Measurements from ENCODE around the gene PDSS2. TPM values are rescaled to one million over a fixed set of nuclear protein-coding genes. Genes with fewer than 3 reads are reported as not detected.
"Not testable (repeated sequence)": the region's sequence is repeated elsewhere in the genome, so short reads cannot be mapped to it uniquely, and the experiment has no call there.

Gene PDSS2
- polyA plus RNA-seq, 1 of the 3 experiments (the other 2 are of a cell fraction), result 5.6 TPM

- Histone ChIP-seq H3K27ac (ENCODE audit: low read depth in 2 of 2, low read length in 1 of 2) (peak overlapping the region in 1 of 2 experiments; percentile 26; a peak in 1 of 4 replicates), H4K20me1 (ENCODE audit: insufficient read depth) (no peaks in the 10 kb centered on the region), H2AFZ (ENCODE audit: low read depth) (no peak overlapping the region), H3K79me2 (ENCODE audit: insufficient read depth) (no peaks in the 10 kb centered on the region), H3K9me3 (no peaks in the 10 kb centered on the region), H3K4me2 (no peak overlapping the region), H3K9ac (no peak overlapping the region), H3K9me2 (no peaks in the 10 kb centered on the region), H3K36me3 (replicated peaks in 1 of 2; ENCODE audit: control insufficient read depth in 1 of 2, insufficient read depth in 2 of 2, low read length in 1 of 2) (no peaks in the 10 kb centered on the region), H3K4me3 (ENCODE audit: low read depth in 2 of 2, low read length in 1 of 2) (no peak overlapping the region), H3K4me1 (ENCODE audit: control insufficient read depth in 1 of 2, insufficient read depth in 2 of 2, low read depth in 1 of 2, low read length in 1 of 2) (peaks cover 0 to 10% of the 10 kb centered on the region in 2 experiments; a peak in 2 of 4 replicates), H3F3A (replicated peaks; ENCODE audit: insufficient read depth) (no peaks in the 10 kb centered on the region), H3K27me3 (ENCODE audit: insufficient read depth) (no peaks in the 10 kb centered on the region)
- ChIA-PET CTCF (interaction anchor here (0.6 to 2.4 kb wide), 4 partner anchors 25 to 556 kb away, joined by 3 to 19 read pairs (median 4); no protein-coding TSS in a partner anchor), POLR2A (no interaction called here)
- DNase-seq, result peak; percentile 69
- WGBS (ENCODE audit: low lambda C conversion rate), result 36% methylated on average over 6 of the region's 6 CpGs
- TF ChIP-seq TCF12 (IDR thresholded peaks at IDR 0.05) (peak; percentile 30), SMC3 (IDR thresholded peaks at IDR 0.05; ENCODE audit: low read depth, low read length) (no peak), EP300 (IDR thresholded peaks at IDR 0.05; ENCODE audit: borderline replicate concordance in 1 of 2, low read depth in 1 of 2, low read length in 1 of 2) (peak in 1 of 2 experiments; percentile 66; a peak in 2 of 4 replicates), NFIC (IDR thresholded peaks at IDR 0.05; ENCODE audit: borderline replicate concordance) (no peak), CHD2 (IDR thresholded peaks at IDR 0.05; ENCODE audit: low read length, partially characterized antibody) (peak; percentile 19), IRF3 (IDR thresholded peaks at IDR 0.05; ENCODE audit: low read depth, low read length) (no peak), POLR2AphosphoS5 (IDR thresholded peaks at IDR 0.05; ENCODE audit: low read depth, low read length) (no peak), GATA2 (CRISPR knock-in tag; IDR thresholded peaks at IDR 0.05) (peak; percentile 76), MEF2A (IDR thresholded peaks at IDR 0.05; ENCODE audit: borderline replicate concordance, low read depth) (no peak), USF2 (IDR thresholded peaks at IDR 0.05; ENCODE audit: borderline replicate concordance, low read depth, low read length) (no peak), JUND (IDR thresholded peaks at IDR 0.05) (no peak), RCOR1 (IDR thresholded peaks at IDR 0.05; ENCODE audit: low read length) (peak; percentile 86), USF1 (IDR thresholded peaks at IDR 0.05; ENCODE audit: borderline replicate concordance, low read depth) (no peak), FOXJ3 (CRISPR knock-in tag; IDR thresholded peaks at IDR 0.05) (no peak; the same call in 1 of the 2 replicates)
Observed at GRCh38 chr6:107292715-107293271, 166.6 kb downstream of the PDSS2 start.

- no peak overlapping the region for H3K9ac ChIP-seq
- H3K4me3 ChIP-seq (ENCODE audit: low read depth in 2 of 2, low read length in 1 of 2), result no peak overlapping the region
- no peak overlapping the region for H2AFZ ChIP-seq (ENCODE audit: low read depth)
- 92% methylated on average over 3 of the region's 3 CpGs for WGBS (ENCODE audit: low lambda C conversion rate)
- no peaks in the 10 kb centered on the region for H3K36me3 ChIP-seq (replicated peaks in 1 of 2; ENCODE audit: control insufficient read depth in 1 of 2, insufficient read depth in 2 of 2, low read length in 1 of 2)
- H3F3A ChIP-seq (replicated peaks; ENCODE audit: insufficient read depth), result no peaks in the 10 kb centered on the region
- no peaks in the 10 kb centered on the region for H3K79me2 ChIP-seq (ENCODE audit: insufficient read depth)
- peaks cover 0 to 10% of the 10 kb centered on the region in 2 experiments; a peak in 2 of 4 replicates for H3K4me1 ChIP-seq (ENCODE audit: control insufficient read depth in 1 of 2, insufficient read depth in 2 of 2, low read depth in 1 of 2, low read length in 1 of 2)
- POLR2A ChIA-PET, result no interaction called here
- no peaks in the 10 kb centered on the region for H3K9me2 ChIP-seq
- no peak for TF ChIP-seq TEAD4 (IDR thresholded peaks at IDR 0.05; ENCODE audit: borderline replicate concordance, insufficient read depth)
- no peaks in the 10 kb centered on the region for H4K20me1 ChIP-seq (ENCODE audit: insufficient read depth)
- DNase-seq, result no peak
- no peak overlapping the region for H3K27ac ChIP-seq (ENCODE audit: low read depth in 2 of 2, low read length in 1 of 2)
- no peaks in the 10 kb centered on the region for H3K9me3 ChIP-seq
- H3K4me2 ChIP-seq, result no peak overlapping the region
- CTCF ChIA-PET, result interaction anchor here (1.0 kb wide), 1 partner anchor 22 kb away, joined by 3 read pairs; no protein-coding TSS in a partner anchor
- no peaks in the 10 kb centered on the region for H3K27me3 ChIP-seq (ENCODE audit: insufficient read depth)
Observed at GRCh38 chr6:107290491-107290890, 168.9 kb downstream of the PDSS2 start.

GRCh38 chr6:107289258-107289657 is 170.1 kb downstream of the PDSS2 start:
- POLR2A ChIA-PET, H3K9ac ChIP-seq: not testable (repeated sequence)
- CTCF ChIA-PET, result interaction anchor here (1.0 kb wide), 1 partner anchor 24 kb away, joined by 3 read pairs; no protein-coding TSS in a partner anchor

GRCh38 chr6:107285683-107286082 is 173.7 kb downstream of the PDSS2 start:
- H3K27me3 ChIP-seq (ENCODE audit: insufficient read depth); POLR2A ChIA-PET; H3K4me1 ChIP-seq (ENCODE audit: control insufficient read depth in 1 of 2, insufficient read depth in 2 of 2, low read depth in 1 of 2, low read length in 1 of 2); H3K9me2 ChIP-seq; H3K79me2 ChIP-seq (ENCODE audit: insufficient read depth); H2AFZ ChIP-seq (ENCODE audit: low read depth); H3K4me3 ChIP-seq (ENCODE audit: low read depth in 2 of 2, low read length in 1 of 2); H3K36me3 ChIP-seq (replicated peaks in 1 of 2; ENCODE audit: control insufficient read depth in 1 of 2, insufficient read depth in 2 of 2, low read length in 1 of 2); H4K20me1 ChIP-seq (ENCODE audit: insufficient read depth); CTCF ChIA-PET; H3K4me2 ChIP-seq; H3K9me3 ChIP-seq; H3F3A ChIP-seq (replicated peaks; ENCODE audit: insufficient read depth); H3K9ac ChIP-seq; DNase-seq; H3K27ac ChIP-seq (ENCODE audit: low read depth in 2 of 2, low read length in 1 of 2): not testable (repeated sequence)
- WGBS (ENCODE audit: low lambda C conversion rate), result 89% methylated on average over 6 of the region's 6 CpGs

More at GRCh38 chr6:107289258-107289657, 170.1 kb downstream of the PDSS2 start:
- H3K36me3 ChIP-seq (replicated peaks in 1 of 2; ENCODE audit: control insufficient read depth in 1 of 2, insufficient read depth in 2 of 2, low read length in 1 of 2); H3K4me3 ChIP-seq (ENCODE audit: low read depth in 2 of 2, low read length in 1 of 2); H3K9me2 ChIP-seq; DNase-seq; H2AFZ ChIP-seq (ENCODE audit: low read depth); H3K9me3 ChIP-seq; H3K27ac ChIP-seq (ENCODE audit: low read depth in 2 of 2, low read length in 1 of 2); H3K79me2 ChIP-seq (ENCODE audit: insufficient read depth); H3K27me3 ChIP-seq (ENCODE audit: insufficient read depth); H3F3A ChIP-seq (replicated peaks; ENCODE audit: insufficient read depth); H4K20me1 ChIP-seq (ENCODE audit: insufficient read depth); H3K4me2 ChIP-seq: not testable (repeated sequence)
- H3K4me1 ChIP-seq (ENCODE audit: control insufficient read depth in 1 of 2, insufficient read depth in 2 of 2, low read depth in 1 of 2, low read length in 1 of 2), result peaks cover 0 to 10% of the 10 kb centered on the region in 2 experiments; a peak in 2 of 4 replicates
- WGBS (ENCODE audit: low lambda C conversion rate), result 92% methylated on average over 9 of the region's 9 CpGs
